ENCODE results near the gene USH2A. TPM values are rescaled to one million over a fixed set of nuclear protein-coding genes. Genes with fewer than 3 reads are reported as not detected.
"Not testable (repeated sequence)": the region's sequence is repeated elsewhere in the genome, so short reads cannot be mapped to it uniquely, and the experiment has no call there.

USH2A gene
- total RNA-seq, 1 experiment from 2014 or later: 0.02 TPM

DNA sequence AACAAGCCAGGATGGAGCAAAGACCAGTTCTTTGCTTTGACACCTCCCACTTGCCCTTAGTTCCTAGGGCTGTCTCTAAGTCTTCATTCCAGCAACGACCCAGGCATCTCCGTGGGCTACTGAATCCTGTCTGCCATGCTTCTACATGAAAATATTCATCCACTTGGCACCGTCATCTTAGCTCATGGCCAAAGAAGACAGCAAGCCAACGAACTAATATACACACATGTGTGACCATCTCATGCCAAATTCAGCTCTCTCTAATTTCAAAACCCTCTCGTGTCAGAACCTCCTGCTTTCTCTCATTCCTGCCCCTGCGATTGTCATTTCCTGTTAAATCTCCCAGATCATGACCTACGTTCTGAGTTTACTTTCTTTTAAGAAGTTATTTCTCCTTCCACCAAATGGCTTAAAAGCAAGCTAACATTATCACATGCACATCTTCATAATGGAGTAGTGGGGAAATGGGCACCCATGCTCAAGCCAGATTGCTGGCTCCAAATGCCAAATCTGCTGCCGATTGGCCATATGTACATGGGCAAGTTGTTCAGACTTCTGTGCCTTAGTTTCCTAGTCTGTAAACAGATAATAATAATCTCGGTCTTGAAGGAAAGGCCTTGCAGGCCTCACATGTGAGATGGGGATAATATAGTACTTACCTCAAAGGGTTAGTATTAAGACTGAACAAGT is 373.4 kb downstream of the USH2A start:
- DNase-seq (ENCODE audit: low read depth): no peak

DNA sequence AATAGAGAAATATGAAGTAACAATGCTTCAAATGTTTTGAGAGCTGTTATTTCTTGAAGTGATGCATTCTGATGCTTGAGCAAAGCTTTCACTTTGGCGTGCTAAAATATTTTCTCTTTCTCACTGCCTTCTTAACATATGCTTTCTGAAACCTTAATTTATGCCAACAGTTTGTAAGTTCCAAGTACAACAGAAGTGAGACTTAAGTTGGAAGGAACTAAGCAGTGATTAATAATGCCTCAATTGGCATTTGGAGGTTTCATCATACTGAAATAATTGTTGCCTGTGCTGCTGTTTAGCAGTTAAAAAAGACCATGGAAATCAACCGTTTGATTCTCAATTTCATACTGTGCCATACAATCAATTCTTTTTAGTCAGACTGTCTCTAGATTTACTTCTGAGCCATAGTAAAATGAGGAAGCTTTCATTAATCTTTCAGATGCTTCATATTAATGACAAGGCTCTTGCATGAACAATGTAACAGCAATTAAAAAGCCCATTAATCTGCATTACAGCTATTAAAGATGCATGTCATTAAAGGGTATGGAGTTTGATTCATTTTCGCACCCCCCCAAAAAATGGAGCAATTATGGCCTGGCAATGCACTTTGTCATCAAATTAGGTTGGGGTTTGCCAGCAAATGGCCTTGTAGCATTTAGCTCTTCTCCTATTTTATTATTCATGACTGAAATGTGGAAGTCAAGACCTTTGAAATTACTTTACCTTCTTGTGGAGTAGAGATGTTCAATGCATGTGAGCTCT is 375.3 kb downstream of the USH2A start:
- no peak for DNase-seq (ENCODE audit: low read depth)

DNA sequence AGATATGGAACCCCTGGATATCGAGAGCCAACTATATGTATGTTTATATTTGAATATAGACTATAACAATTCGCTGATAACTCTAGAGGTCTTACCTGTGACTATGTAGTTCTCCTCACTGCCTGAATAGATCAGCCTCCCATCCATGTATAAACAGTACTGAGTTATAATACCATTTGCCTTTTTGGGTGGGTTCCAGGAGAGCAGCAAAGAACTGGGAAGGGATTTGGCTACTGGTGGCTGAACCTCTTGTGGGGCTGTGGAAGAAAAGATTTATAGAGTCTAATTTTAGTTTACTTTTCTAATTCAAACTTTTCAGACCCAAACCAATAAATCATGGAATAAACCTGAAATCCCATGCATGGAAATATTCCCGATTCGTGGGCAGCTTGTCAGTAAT is 376.9 kb downstream of the USH2A start:
- no peak for DNase-seq (ENCODE audit: low read depth)

DNA sequence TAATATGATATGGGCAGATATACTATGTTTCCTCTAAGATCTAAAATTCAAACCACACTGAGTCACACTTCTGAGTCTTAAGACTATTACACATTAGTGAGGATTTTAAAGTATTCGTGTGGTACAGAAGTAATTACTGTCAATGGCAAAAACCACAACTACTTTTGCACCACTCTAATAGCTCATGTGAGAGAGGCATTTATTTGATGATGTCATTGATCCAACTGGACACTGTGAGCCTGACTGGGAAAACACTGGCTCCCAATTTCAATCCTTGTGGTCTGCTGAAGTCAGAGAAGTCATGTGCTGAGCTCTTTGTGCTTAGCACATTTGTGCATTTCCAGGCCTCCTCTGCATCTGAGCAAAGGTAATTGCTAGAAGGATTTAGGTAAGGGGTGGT is 377.8 kb downstream of the USH2A start:
- DNase-seq (ENCODE audit: low read depth): peak; percentile 93

DNA sequence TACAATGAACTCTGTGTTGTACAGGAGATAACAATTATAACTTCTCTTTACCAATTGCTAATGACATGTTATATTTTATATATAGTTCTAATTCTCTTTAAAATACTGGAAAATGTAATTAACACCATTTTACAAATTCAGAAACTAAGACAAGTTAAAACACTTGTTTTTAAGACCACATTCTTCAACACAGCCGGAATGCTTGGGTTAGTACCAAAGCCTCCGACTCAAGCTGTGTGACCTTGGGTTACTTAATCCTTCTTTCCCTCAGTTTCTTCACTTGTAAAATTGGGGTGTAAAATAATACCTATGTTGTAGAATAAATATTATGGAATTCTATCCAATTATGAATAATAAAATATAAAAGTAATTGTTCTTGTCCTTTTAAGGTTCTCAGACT is 378.7 kb downstream of the USH2A start:
- DNase-seq (ENCODE audit: low read depth): no peak

DNA sequence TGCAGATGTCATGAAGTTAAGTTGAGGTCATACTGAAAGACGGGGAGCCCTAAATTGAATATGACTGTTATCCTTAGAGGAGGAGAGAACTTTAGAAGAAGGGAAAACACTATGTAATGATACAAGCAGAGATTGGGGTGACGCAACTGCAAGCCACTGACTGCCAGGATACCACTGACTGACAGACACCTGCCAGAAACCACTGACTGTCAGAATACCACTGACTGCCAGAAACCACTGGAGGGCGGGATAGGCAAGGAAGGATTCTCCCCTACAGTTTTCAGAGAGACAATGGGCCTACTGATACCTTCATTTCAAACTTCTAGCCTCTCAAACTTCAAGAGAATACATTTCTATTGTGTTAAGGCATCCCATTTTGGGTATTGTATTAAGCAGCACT is 388.7 kb downstream of the USH2A start:
- peak; percentile 35 for DNase-seq (ENCODE audit: low read depth)

DNA sequence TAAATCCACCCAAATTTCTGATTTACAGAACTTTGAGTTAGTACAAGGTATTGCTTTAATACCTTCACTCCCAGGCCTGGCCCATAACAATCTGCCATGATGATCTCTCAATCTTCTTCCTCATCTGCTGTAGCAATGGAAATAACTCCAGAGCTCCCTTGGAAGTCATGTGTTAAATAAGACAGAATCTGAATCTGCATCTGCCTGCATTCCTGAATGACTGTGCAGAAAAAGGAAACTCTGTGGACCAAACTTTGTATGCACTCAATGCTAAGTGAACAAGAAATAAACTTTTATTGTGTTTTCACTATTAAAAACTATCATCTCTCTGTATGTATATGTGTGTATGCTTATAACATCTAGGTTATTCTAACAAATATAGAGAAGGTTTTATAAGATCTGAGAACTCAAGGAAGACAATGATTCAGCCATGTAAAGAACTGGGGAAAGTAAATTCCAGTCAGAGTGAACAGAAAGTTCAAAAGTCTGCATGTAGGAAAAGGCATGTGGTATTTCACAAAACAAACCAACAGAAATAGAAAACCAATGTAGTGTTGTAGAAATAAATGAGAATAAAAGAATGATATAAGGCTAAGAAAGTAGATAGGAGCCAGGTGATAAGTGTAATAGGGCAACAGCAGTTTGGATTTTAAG is 390.2 kb downstream of the USH2A start:
- DNase-seq (ENCODE audit: low read depth): no peak

DNA sequence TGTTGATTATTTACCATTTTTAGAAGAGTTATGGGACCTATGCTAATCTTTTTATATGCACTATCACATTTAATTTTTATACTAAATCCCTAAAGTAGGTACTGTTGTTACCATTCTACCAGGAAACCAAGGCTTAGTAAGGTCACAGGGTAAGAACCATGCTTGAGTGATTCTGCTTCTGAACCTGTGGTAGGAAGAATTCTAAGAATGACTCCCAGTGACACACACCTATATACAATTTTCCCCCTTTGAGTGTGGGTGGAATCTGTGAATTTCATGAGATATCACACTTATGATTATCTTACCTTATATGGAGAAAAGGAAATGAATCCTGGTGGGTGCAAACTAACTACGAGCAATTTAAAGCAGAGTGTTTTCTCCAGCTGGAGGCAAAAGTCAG is 391.0 kb downstream of the USH2A start:
- DNase-seq (ENCODE audit: low read depth): no peak

DNA sequence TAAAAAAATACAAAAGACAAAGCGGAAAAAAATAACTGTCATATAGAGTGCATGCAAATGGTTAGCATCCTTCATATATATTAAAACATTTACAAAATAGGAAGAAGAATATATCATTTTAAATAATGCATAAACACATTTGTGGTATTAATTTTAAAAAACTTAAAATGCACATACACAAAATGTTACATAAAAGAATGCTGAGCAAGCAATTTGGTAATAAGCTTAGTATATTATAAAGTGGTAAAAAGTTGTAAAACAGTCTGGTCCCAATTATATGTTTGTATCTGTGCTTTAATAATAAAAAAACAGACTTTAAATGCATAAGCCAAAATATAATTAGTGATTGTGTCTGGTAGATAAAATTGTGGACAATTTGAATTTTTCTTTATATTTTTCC is 394.6 kb downstream of the USH2A start:
- no peak for DNase-seq (ENCODE audit: low read depth)

DNA sequence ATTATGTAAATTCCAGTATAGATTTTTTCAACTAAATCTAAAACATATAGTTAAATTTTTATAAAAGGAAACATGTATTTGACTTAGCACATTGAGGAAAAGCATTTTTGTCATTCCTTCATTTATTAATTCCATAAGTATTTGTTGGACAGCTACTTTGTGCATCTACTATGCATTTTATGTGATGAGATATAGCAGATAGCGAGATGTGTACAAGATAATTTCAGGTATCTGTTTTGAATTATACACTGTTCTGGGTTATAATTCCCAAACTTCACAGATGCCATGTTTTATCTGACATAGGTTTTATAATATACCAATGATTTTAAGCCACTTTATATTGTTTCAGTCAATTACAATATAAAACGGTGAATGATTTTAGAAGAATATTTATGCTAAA is 398.7 kb downstream of the USH2A start:
- no peak for DNase-seq (ENCODE audit: low read depth)

DNA sequence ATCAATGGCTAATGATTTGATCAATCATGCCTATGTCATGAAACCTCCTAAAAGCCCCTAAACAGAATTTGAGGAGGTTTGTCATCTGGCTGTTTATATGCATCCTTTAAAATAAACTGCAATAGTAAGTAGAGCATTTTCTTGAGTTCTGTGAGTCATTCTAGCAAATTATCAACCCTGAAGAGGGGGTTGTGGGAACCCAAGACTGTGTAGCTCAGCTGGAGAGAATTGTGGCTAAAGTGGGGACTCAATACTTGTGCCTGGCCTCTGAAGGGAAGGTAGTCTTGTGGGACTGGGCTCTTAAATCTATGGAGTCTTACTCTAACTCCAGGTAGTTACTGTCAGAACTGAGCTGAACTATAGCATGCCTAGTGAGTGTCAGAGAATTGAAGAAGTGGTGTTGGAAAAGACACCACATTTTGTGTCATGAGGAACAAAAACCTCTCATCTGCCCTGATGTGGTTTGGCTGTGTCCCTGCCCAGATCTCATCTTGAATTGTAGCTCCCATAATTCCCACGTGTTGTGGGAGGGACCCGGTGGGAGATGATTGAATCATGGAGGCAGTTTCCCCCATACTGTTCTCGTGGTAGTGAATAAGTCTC is 402.4 kb downstream of the USH2A start:
- no peak for DNase-seq (ENCODE audit: low read depth)

DNA sequence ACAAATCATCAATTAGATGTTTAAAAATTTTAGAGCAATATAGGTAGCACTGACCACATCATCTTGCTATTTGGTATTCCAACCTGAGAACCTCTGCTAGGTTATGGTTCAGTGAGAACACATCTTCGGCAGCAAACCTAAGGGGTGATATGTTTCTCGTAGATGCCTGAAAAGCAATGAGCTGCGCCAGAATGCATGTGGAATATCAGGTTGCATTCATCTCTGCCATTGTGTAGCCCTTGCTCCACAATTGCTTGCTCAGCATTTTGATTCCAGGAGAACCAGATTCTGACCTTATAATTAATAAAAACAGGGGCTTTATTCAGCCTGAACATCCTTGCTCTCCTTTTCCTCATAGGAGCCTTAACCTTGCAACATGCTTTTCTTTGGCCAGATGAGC is 408.1 kb downstream of the USH2A start:
- no peak for DNase-seq (ENCODE audit: low read depth)

DNA sequence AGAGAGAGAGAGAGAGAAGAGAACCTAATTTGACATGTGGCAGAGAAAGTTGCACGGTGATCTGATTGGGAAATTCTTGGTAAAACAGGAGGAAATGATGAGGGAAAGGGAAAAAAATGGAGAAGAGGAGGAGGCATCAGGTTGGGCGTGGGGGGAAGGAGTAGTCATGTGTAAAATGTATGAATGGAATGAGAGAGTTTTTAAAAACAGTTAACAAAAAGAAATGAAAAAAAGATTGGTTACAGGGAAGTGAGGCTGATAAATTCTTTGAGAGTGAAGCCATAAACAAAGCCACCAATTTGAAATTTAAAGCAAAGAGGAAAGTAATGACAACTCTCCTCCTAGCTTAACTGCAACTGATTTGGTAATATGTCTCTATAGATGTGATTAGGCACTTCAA is 409.2 kb downstream of the USH2A start:
- no peak for DNase-seq (ENCODE audit: low read depth)

DNA sequence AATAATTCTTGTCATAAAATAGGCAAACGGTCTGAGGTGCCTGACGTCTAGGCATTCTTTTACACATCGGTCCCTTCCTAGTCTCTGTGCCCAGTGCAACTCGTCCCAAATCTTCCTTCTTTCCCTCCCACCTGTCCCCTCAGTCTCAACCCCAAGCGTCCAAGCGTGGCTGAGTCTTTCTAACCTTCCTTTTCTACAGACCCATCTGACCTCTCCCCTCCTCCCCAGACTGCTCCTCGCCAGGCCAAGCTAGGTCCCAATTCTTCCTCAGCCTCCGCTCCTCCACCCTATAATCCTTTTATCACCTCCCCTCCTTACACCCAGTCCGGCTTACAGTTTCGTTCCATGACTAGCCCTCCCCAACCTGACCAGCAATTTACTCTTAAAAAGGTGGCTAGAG is 413.8 kb downstream of the USH2A start:
- DNase-seq (ENCODE audit: low read depth): not testable (repeated sequence)

DNA sequence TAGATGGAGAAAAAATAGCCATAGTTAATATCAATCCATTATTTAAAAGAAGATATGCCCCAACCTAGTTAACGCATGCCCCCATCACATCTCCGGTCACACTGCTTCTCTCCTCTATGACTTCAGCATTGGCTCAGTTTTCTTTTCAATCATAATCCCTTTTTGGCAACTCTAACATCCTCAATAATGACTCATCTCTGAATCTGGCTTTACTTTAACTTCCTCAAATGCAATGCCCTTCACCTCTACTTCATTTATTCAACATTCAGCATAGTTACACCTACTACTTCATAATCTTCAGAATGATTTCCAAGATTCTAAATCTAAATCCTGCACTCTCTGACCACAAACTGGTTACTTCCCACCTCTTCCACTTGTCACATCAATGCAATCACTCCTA is 417.3 kb downstream of the USH2A start:
- DNase-seq (ENCODE audit: low read depth): peak; percentile 81

DNA sequence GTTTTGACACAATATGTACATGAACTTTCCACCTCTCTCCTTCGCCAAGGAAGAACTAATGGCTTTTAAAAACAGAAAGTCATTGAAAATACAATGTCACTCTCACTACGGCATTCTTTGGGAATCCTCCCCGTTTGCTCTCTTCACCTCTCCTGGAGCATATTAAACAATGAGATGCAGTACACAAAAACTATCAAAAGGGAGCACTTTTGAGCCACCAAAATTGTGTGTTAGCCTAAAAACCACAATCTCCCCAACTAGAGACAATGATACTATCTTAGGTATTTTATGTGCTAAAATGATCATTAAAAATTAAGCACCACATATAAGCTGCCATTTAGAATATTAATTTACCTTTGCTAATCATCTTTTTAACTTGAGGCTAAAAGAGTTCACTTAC is 430.6 kb downstream of the USH2A start:
- peak; percentile 39 for DNase-seq (ENCODE audit: low read depth)

DNA sequence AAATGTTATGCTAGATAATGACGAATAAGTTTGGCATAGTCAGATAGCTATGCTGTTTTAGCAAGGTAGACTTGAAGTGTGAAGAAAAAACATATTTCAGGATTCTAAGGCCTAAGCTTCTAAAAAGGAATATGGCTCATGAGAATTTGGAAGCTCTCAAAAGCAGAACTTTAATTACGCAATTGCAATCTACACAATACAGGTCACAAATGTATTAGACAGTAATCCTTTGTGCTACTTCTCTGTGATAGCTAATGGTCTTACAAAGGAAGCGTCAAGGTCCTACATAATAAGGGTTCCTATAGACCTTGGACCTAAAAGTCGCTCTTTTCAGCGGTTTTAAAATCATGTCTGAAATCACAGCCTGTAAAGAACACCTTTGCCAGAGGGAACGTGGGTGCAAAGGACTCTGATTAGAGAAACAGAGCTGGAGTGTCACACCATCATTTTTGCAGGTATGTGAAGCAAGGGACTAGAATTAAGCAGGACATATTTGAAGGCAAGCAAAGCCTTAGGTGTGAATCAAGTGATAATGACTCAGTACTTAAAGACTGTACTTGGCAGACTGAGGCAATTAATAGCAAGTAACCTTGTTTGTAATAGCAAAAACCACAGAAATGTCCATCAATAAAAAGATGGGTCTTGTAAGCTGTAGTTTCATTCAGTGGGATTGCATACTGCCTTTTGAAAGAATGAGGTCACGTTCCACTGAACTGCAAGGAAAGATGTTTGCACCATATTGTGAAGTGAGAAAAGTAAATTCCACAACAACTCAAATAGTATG is 436.0 kb downstream of the USH2A start:
- no peak for DNase-seq (ENCODE audit: low read depth)

DNA sequence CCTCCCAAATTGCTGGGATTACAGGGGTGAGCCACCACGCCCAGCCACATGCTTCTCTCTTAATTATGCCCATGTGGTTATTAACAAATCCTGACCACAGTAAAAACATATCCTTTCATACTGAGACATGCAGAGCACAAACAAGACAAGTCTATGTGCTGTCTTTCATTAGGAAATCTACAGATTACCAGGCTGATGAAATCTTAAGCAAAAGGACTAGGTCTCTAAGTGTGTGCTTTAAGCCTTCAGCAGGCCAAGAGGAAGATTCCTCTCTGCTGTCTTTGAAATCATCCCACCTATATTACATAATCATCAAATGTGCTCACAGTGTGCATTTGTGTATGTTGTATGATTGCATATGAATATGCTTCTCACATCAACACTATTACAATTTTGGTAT is 436.8 kb downstream of the USH2A start:
- no peak for DNase-seq (ENCODE audit: low read depth)

DNA sequence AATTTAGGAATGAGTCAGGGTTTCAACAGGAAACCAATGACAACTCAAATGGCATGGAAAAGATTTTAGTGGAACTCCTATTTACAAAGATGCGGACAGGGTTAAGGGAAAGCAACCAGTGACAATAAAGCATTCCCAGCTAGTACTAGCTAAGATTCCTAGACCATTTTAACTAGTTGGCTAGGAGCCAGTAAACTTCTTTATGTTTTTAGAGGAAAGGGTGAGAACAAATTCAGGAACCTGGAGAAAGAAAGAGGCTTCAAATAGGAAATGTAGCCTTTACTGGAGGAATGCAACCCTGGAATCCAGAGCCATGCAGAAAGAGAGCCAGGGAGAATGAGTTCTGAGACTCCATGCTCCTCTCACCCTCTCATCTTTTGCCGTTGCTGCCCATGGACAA is 439.6 kb downstream of the USH2A start:
- no peak for DNase-seq (ENCODE audit: low read depth)

DNA sequence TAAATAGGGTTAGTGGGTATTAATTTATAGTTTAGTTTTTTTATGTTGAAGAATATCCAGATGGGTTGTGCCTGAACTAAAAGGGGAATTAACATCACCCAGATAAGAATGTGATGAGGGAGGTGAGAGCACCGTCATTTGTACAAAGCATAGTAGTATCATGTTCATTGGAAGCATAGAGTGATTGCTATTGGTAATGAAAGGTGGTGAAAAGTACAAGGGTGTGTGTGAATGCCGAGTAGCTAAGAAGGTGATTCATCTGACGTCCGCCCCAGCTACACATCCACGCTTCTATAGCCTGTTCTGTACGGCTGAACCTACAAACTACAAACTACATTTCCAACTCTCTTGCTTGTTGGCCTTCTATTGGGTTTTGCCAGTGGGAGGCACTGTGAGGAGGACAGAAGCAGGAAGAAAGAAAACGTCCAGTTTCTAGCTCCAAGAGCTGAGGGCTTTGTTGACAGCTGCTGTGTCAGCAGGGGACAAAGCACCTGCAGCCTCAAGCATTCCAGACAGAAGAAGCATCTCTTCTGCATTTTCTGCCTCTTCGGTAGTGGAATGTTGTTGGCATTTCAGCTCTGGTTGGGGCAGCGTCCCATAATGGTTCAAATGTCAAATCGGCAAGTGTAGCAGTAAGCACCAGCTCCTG is 451.3 kb downstream of the USH2A start:
- DNase-seq (ENCODE audit: low read depth): no peak

DNA sequence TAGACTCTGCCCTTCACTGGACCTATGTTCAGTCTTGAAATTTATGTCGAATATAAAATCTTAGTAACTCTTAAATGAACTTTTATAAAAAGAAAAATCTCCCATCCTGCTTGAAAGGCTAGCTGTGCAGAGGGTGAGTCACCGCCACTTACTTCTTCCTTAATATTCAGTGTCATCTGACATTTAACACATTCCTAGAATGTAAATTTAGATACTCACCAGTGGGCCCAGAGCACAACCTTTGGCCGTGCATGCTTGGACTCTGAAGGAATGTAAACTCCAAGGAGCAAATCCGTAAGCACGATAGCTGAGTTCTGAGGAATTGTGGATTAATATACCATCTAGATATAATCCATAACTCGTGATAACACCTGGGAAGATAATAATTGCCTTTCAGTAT is 452.8 kb downstream of the USH2A start:
- DNase-seq (ENCODE audit: low read depth): peak; percentile 5
